NB4 (cell line): ENCODE results near the gene EIF4E3.

ENCODE experiments used
- DNase-seq: peaks from one replicate; pipeline ENCODE4 v3.0.0; 2010; ENCODE audit warnings: low read depth
- H3K4me3 ChIP-seq: one replicate; pipeline ENCODE4 v1.5.1; 2011; ENCODE audit warnings: mild to moderate bottlenecking, low read depth, low read length, moderate library complexity
- MYC ChIP-seq: IDR thresholded peaks from 2 replicates; pipeline ENCODE4 v1.6.1; 2011; ENCODE audit warnings: low read depth, low read length
- POLR2A ChIP-seq: IDR thresholded peaks from 2 replicates; pipeline ENCODE4 v1.6.1; 2011; ENCODE audit warnings: mild to moderate bottlenecking; ENCODE audit not compliant: insufficient read length; ENCODE audit errors: extremely low read depth
- TF ChIP-seq, protein P1 (sequence below): IDR thresholded peaks from one replicate; pipeline ENCODE4 v1.5.1; 2012; ENCODE audit warnings: low read depth, low read length
- TF ChIP-seq, protein P2 (sequence below): IDR thresholded peaks from 2 replicates; pipeline ENCODE4 v1.6.1; 2011; ENCODE audit warnings: low read depth, low read length

The EIF4E3 gene

DNA sequence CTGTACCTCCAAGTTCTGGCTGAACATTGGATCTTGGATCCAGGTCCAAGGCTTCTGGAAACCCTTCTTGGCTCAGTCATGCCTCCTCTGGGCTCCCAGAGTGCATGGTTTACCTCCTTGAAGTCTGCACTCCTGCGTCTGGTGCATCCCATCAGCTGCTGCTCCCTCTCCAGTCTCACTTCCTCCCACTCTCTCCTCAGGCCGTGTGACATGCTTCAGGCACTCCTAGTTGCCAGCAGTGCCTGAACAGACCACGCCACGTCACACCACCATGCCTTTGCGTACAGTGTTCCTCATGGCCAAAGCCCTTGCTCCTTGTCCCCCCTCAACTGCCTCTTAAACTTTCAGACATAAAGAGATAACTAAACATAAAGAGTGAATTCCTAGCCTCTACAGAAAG is 34.2 kb upstream of the EIF4E3 start:
- H3K4me3 ChIP-seq, result no peak overlapping the region
- DNase-seq, result no peak
- TF ChIP-seq POLR2A, result no peak
- TF ChIP-seq, protein P1, sequence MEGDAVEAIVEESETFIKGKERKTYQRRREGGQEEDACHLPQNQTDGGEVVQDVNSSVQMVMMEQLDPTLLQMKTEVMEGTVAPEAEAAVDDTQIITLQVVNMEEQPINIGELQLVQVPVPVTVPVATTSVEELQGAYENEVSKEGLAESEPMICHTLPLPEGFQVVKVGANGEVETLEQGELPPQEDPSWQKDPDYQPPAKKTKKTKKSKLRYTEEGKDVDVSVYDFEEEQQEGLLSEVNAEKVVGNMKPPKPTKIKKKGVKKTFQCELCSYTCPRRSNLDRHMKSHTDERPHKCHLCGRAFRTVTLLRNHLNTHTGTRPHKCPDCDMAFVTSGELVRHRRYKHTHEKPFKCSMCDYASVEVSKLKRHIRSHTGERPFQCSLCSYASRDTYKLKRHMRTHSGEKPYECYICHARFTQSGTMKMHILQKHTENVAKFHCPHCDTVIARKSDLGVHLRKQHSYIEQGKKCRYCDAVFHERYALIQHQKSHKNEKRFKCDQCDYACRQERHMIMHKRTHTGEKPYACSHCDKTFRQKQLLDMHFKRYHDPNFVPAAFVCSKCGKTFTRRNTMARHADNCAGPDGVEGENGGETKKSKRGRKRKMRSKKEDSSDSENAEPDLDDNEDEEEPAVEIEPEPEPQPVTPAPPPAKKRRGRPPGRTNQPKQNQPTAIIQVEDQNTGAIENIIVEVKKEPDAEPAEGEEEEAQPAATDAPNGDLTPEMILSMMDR, result no peak
- no peak for TF ChIP-seq MYC
- TF ChIP-seq, protein P2, sequence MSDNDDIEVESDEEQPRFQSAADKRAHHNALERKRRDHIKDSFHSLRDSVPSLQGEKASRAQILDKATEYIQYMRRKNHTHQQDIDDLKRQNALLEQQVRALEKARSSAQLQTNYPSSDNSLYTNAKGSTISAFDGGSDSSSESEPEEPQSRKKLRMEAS, result no peak

- TF ChIP-seq, protein P1, result no peak
- TF ChIP-seq MYC (no peak), POLR2A (no peak)
- TF ChIP-seq, protein P2, result no peak
- H3K4me3 ChIP-seq, result no peak overlapping the region
- DNase-seq, result no peak
Measured at GRCh38 chr3:71758091-71758490, 32.9 kb upstream of the EIF4E3 start.

- H3K4me3 ChIP-seq, result no peak overlapping the region
- no peak for DNase-seq
- TF ChIP-seq, protein P1, result no peak
- TF ChIP-seq POLR2A, result no peak
- TF ChIP-seq, protein P2, result no peak
- no peak for TF ChIP-seq MYC
Measured at GRCh38 chr3:71754610-71755253, 29.5 kb upstream of the EIF4E3 start.

GRCh38 chr3:71753701-71754609 is 28.8 kb upstream of the EIF4E3 start, which contains the start of gene GPR27:
Gene GPR27, plus strand, starts transcription at chr3:71753855. Its CDS starts 195 bp downstream, at chr3:71754050.
- no peak within 1 kb of the TSS for H3K4me3 ChIP-seq
- no peak for TF ChIP-seq MYC
- TF ChIP-seq, protein P2, result no peak
- no peak for TF ChIP-seq POLR2A
- TF ChIP-seq, protein P1, result no peak
- peak; percentile 39 for DNase-seq

- TF ChIP-seq, protein P2, result no peak
- TF ChIP-seq, protein P1, result no peak
- TF ChIP-seq POLR2A, result no peak
- no peak for TF ChIP-seq MYC
- no peak overlapping the region for H3K4me3 ChIP-seq
- DNase-seq, result no peak
Measured at GRCh38 chr3:71752831-71753700, 27.9 kb upstream of the EIF4E3 start.
